ENCODE measurements around the gene UBR2.

Gene UBR2

DNA sequence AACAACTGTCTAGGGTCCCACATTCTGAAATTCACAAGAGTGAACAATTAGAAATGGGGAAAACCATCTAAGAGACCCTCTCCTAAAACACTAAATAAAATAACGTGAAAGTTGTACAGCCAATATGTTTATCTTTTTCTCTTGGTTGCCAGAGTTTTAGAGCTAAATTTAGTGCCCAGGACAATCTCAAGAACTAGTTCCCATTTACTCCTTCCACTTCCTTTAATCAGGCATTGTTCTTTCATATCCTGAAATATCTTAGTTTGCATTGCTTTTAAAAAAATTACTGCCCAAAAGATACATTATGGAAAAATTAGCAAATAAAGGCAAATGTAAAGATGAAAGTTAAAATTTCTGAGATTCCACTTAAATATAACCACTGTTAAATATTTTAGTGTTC lies 33.1 kb upstream of the UBR2 start:
- Histone ChIP-seq H3K4me1 (ENCODE audit: control insufficient read depth, insufficient read depth, low read length) (no peaks in the 10 kb centered on the region), H3K4me3 (ENCODE audit: low read length in 2 of 2) (no peak overlapping the region), H3K9ac (ENCODE audit: low read length in 2 of 2) (no peak overlapping the region), H3K36me3 (ENCODE audit: control insufficient read depth in 2 of 2, insufficient read depth in 2 of 2, low read length in 2 of 2) (no peaks in the 10 kb centered on the region), H3K27me3 (ENCODE audit: control insufficient read depth in 1 of 2, insufficient read depth in 2 of 2, low read length in 2 of 2) (no peaks in the 10 kb centered on the region), H3K27ac (ENCODE audit: low read length) (no peak overlapping the region), H3K9me3 (ENCODE audit: control insufficient read depth in 2 of 2, low read length in 2 of 2) (no peaks in the 10 kb centered on the region)

GRCh38 chr6:42532038-42532669 lies 31.7 kb upstream of the UBR2 start:
- no peak overlapping the region for H3K9ac ChIP-seq (ENCODE audit: low read length in 2 of 2)
- no peaks in the 10 kb centered on the region for H3K9me3 ChIP-seq (ENCODE audit: control insufficient read depth in 2 of 2, low read length in 2 of 2)
- H3K4me3 ChIP-seq (ENCODE audit: low read length in 2 of 2), result no peak overlapping the region
- H3K27ac ChIP-seq (ENCODE audit: low read length), result no peak overlapping the region
- peaks cover 0 to 2% of the 10 kb centered on the region in 2 donors for H3K27me3 ChIP-seq (ENCODE audit: control insufficient read depth in 1 of 2, insufficient read depth in 2 of 2, low read length in 2 of 2)
- no peaks in the 10 kb centered on the region for H3K4me1 ChIP-seq (ENCODE audit: control insufficient read depth, insufficient read depth, low read length)
- no peaks in the 10 kb centered on the region for H3K36me3 ChIP-seq (ENCODE audit: control insufficient read depth in 2 of 2, insufficient read depth in 2 of 2, low read length in 2 of 2)

DNA sequence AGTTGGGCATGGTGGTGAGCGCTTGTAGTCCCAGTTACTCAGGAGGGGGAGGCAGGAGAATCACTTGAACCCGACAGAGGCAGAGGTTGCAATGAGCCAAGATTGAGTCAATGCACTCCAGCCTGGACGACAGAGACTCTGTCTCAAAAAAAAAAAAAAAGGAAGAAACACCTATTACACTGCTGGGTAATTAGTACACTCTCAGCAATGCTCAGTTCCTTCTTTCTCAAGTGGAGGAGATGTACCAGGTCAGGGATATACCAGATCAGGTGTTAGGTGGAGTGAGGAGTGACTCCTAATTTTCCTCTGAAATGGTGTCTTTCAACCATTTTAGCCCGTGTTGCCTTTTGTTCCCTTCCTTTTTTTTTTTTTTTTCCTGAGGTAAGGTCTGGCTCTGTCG lies 30.0 kb upstream of the UBR2 start:
- Histone ChIP-seq H3K27ac (ENCODE audit: low read length) (no peak overlapping the region), H3K9ac (ENCODE audit: low read length in 2 of 2) (no peak overlapping the region), H3K4me3 (ENCODE audit: low read length in 2 of 2) (no peak overlapping the region), H3K36me3 (ENCODE audit: control insufficient read depth in 2 of 2, insufficient read depth in 2 of 2, low read length in 2 of 2) (no peaks in the 10 kb centered on the region), H3K4me1 (ENCODE audit: control insufficient read depth, insufficient read depth, low read length) (no peaks in the 10 kb centered on the region), H3K27me3 (ENCODE audit: control insufficient read depth in 1 of 2, insufficient read depth in 2 of 2, low read length in 2 of 2) (peaks cover 0 to 2% of the 10 kb centered on the region in 2 donors), H3K9me3 (ENCODE audit: control insufficient read depth in 2 of 2, low read length in 2 of 2) (no peaks in the 10 kb centered on the region)

DNA sequence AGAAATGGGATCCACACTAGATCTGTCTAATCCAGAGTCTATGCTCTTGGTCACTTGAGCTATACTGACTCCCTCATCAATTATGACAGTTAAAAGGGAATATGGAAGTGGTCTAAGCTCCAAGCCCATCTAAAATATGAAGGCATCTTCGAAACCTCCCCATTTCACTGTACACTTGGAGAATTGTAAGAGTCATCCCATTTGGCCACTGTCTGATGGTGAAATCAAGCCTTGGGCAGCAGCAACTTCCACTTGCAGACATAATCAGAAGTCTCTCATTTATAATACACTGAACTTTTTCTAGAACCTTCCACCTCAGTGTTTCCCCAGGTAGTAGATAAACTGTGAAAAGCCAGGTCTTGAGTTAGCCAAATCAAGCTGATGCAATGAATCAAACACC lies 26.3 kb upstream of the UBR2 start:
- H3K9me3 ChIP-seq (ENCODE audit: control insufficient read depth in 2 of 2, low read length in 2 of 2), result no peaks in the 10 kb centered on the region
- no peak overlapping the region for H3K9ac ChIP-seq (ENCODE audit: low read length in 2 of 2)
- no peak overlapping the region for H3K4me3 ChIP-seq (ENCODE audit: low read length in 2 of 2)
- no peak overlapping the region for H3K27ac ChIP-seq (ENCODE audit: low read length)
- H3K4me1 ChIP-seq (ENCODE audit: control insufficient read depth, insufficient read depth, low read length), result no peaks in the 10 kb centered on the region
- no peaks in the 10 kb centered on the region for H3K36me3 ChIP-seq (ENCODE audit: control insufficient read depth in 2 of 2, insufficient read depth in 2 of 2, low read length in 2 of 2)
- H3K27me3 ChIP-seq (ENCODE audit: control insufficient read depth in 1 of 2, insufficient read depth in 2 of 2, low read length in 2 of 2), result peaks cover 0 to 2% of the 10 kb centered on the region in 2 donors

GRCh38 chr6:42539135-42539534 lies 24.7 kb upstream of the UBR2 start:
- Histone ChIP-seq H3K36me3 (ENCODE audit: control insufficient read depth in 2 of 2, insufficient read depth in 2 of 2, low read length in 2 of 2) (no peaks in the 10 kb centered on the region), H3K9ac (ENCODE audit: low read length in 2 of 2) (no peak overlapping the region), H3K27ac (ENCODE audit: low read length) (no peak overlapping the region), H3K4me1 (ENCODE audit: control insufficient read depth, insufficient read depth, low read length) (no peaks in the 10 kb centered on the region), H3K4me3 (ENCODE audit: low read length in 2 of 2) (no peak overlapping the region), H3K27me3 (ENCODE audit: control insufficient read depth in 1 of 2, insufficient read depth in 2 of 2, low read length in 2 of 2) (peaks cover 0 to 2% of the 10 kb centered on the region in 2 donors), H3K9me3 (ENCODE audit: control insufficient read depth in 2 of 2, low read length in 2 of 2) (no peaks in the 10 kb centered on the region)

- Histone ChIP-seq H3K27ac (ENCODE audit: low read length) (no peak overlapping the region), H3K36me3 (ENCODE audit: control insufficient read depth in 2 of 2, insufficient read depth in 2 of 2, low read length in 2 of 2) (no peaks in the 10 kb centered on the region), H3K4me3 (ENCODE audit: low read length in 2 of 2) (no peak overlapping the region), H3K4me1 (ENCODE audit: control insufficient read depth, insufficient read depth, low read length) (peaks cover 10% of the 10 kb centered on the region), H3K9me3 (ENCODE audit: control insufficient read depth in 2 of 2, low read length in 2 of 2) (no peaks in the 10 kb centered on the region), H3K9ac (ENCODE audit: low read length in 2 of 2) (no peak overlapping the region), H3K27me3 (ENCODE audit: control insufficient read depth in 1 of 2, insufficient read depth in 2 of 2, low read length in 2 of 2) (no peaks in the 10 kb centered on the region)
These were observed 18.5 kb upstream of the UBR2 start for GRCh38 chr6:42545226-42545773.

GRCh38 chr6:42547407-42548329 lies 16.2 kb upstream of the UBR2 start:
- Histone ChIP-seq H3K4me3 (ENCODE audit: low read length in 2 of 2) (peak overlapping the region; percentile 81 to 85), H3K36me3 (ENCODE audit: control insufficient read depth in 2 of 2, insufficient read depth in 2 of 2, low read length in 2 of 2) (no peaks in the 10 kb centered on the region), H3K4me1 (ENCODE audit: control insufficient read depth, insufficient read depth, low read length) (peaks cover 10% of the 10 kb centered on the region), H3K9me3 (ENCODE audit: control insufficient read depth in 2 of 2, low read length in 2 of 2) (no peaks in the 10 kb centered on the region), H3K27me3 (ENCODE audit: control insufficient read depth in 1 of 2, insufficient read depth in 2 of 2, low read length in 2 of 2) (no peaks in the 10 kb centered on the region), H3K27ac (ENCODE audit: low read length) (peak overlapping the region; percentile 31), H3K9ac (ENCODE audit: low read length in 2 of 2) (peak overlapping the region; percentile 61 to 84)

DNA sequence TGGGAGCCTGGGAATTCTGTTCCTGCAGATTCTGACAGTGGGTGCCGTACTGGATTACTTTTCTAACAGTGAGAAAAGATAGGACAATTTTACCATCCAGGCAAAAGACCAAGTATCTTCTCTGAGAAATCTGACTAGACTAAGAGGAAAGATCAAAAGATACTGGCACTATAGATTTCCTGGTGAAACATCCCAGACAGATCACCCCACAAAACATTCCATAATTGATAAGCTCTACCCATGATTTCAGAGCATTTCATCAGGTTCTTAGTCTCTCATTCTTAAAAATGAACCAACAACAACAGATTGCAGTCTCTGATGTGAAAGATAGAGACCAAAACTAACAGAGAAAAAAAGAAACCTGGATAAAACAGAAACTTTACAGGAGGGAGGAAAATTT lies 13.6 kb upstream of the UBR2 start:
- Histone ChIP-seq H3K9me3 (ENCODE audit: control insufficient read depth in 2 of 2, low read length in 2 of 2) (peaks cover 0 to 3% of the 10 kb centered on the region in 2 donors), H3K4me1 (ENCODE audit: control insufficient read depth, insufficient read depth, low read length) (peaks cover 10% of the 10 kb centered on the region), H3K27ac (ENCODE audit: low read length) (no peak overlapping the region), H3K9ac (ENCODE audit: low read length in 2 of 2) (no peak overlapping the region), H3K4me3 (ENCODE audit: low read length in 2 of 2) (no peak overlapping the region), H3K36me3 (ENCODE audit: control insufficient read depth in 2 of 2, insufficient read depth in 2 of 2, low read length in 2 of 2) (no peaks in the 10 kb centered on the region), H3K27me3 (ENCODE audit: control insufficient read depth in 1 of 2, insufficient read depth in 2 of 2, low read length in 2 of 2) (no peaks in the 10 kb centered on the region)

DNA sequence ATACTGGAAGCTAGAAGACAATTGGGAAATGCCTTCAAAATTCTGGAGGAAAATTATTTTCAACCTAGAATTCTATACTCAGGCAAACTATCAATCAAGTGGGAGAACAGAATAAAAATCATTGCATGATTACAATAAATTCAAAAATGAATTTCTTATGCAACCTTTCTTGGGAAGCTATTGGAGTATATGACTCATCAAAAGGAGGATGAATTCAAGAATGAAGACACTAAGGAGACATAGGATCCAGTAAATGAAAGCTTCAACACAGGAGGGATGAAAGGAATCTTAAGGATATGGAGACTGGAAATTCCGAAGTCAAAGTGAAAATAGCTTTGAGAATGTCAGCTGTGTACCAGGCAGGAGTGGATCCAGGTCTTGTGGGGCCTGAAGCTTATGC lies 12.6 kb upstream of the UBR2 start:
- no peaks in the 10 kb centered on the region for H3K36me3 ChIP-seq (ENCODE audit: control insufficient read depth in 2 of 2, insufficient read depth in 2 of 2, low read length in 2 of 2)
- no peak overlapping the region for H3K4me3 ChIP-seq (ENCODE audit: low read length in 2 of 2)
- no peak overlapping the region for H3K27ac ChIP-seq (ENCODE audit: low read length)
- peaks cover 10% of the 10 kb centered on the region for H3K4me1 ChIP-seq (ENCODE audit: control insufficient read depth, insufficient read depth, low read length)
- no peak overlapping the region for H3K9ac ChIP-seq (ENCODE audit: low read length in 2 of 2)
- peaks cover 0 to 3% of the 10 kb centered on the region in 2 donors for H3K9me3 ChIP-seq (ENCODE audit: control insufficient read depth in 2 of 2, low read length in 2 of 2)
- no peaks in the 10 kb centered on the region for H3K27me3 ChIP-seq (ENCODE audit: control insufficient read depth in 1 of 2, insufficient read depth in 2 of 2, low read length in 2 of 2)

GRCh38 chr6:42552380-42552779 lies 11.4 kb upstream of the UBR2 start:
- no peaks in the 10 kb centered on the region for H3K36me3 ChIP-seq (ENCODE audit: control insufficient read depth in 2 of 2, insufficient read depth in 2 of 2, low read length in 2 of 2)

More at GRCh38 chr6:42552380-42552779, 11.4 kb upstream of the UBR2 start:
- peaks cover 7% of the 10 kb centered on the region for H3K4me1 ChIP-seq (ENCODE audit: control insufficient read depth, insufficient read depth, low read length)
- H3K4me3 ChIP-seq (ENCODE audit: low read length in 2 of 2), result no peak overlapping the region
- H3K27me3 ChIP-seq (ENCODE audit: control insufficient read depth in 1 of 2, insufficient read depth in 2 of 2, low read length in 2 of 2), result no peaks in the 10 kb centered on the region
- H3K9ac ChIP-seq (ENCODE audit: low read length in 2 of 2), result no peak overlapping the region
- no peak overlapping the region for H3K27ac ChIP-seq (ENCODE audit: low read length)
- peaks cover 0 to 3% of the 10 kb centered on the region in 2 donors for H3K9me3 ChIP-seq (ENCODE audit: control insufficient read depth in 2 of 2, low read length in 2 of 2)
